Effector memory CD4-positive, alpha-beta T cell (primary cell): ENCODE measurements around the gene PPP6R1.

Source experiments
- DNase-seq, 3 donors: peaks; one replicate each; pipeline ENCODE4 v3.0.0-alpha.2; 2020
- H3K27ac ChIP-seq: 2 replicates; pipeline ENCODE4 v1.7.0; 2013; ENCODE audit warnings: mild to moderate bottlenecking, low read length, moderate library complexity; ENCODE audit not compliant: insufficient read depth, poor library complexity, severe bottlenecking
- H3K27me3 ChIP-seq: replicated peaks from 2 replicates; pipeline ENCODE4 v1.7.0; 2013; ENCODE audit warnings: mild to moderate bottlenecking, low read length; ENCODE audit not compliant: insufficient read depth, control insufficient read depth, poor library complexity, severe bottlenecking
- H3K36me3 ChIP-seq: 2 replicates; pipeline ENCODE4 v1.7.0; 2013; ENCODE audit warnings: mild to moderate bottlenecking, low read length, moderate library complexity; ENCODE audit not compliant: control insufficient read depth, insufficient read depth
- H3K4me1 ChIP-seq: 2 replicates; pipeline ENCODE4 v1.7.0; 2013; ENCODE audit warnings: low read length, mild to moderate bottlenecking; ENCODE audit not compliant: control insufficient read depth, insufficient read depth, poor library complexity, severe bottlenecking
- H3K4me3 ChIP-seq: 2 replicates; pipeline ENCODE4 v1.7.0; 2013; ENCODE audit warnings: low read length, low read depth, mild to moderate bottlenecking; ENCODE audit not compliant: insufficient read depth, poor library complexity, severe bottlenecking
- H3K9me3 ChIP-seq: 2 replicates; pipeline ENCODE4 v1.7.0; 2013; ENCODE audit warnings: mild to moderate bottlenecking, low read length, moderate library complexity; ENCODE audit not compliant: control insufficient read depth

Gene PPP6R1

GRCh38 chr19:55244004-55244680 is 14.7 kb downstream of the PPP6R1 start:
- Histone ChIP-seq H3K9me3 (no peaks in the 10 kb centered on the region), H3K36me3 (peaks cover 84% of the 10 kb centered on the region), H3K4me1 (peaks cover 3% of the 10 kb centered on the region), H3K4me3 (no peak overlapping the region), H3K27ac (no peak overlapping the region), H3K27me3 (no peaks in the 10 kb centered on the region)
- DNase-seq: no peak

DNA sequence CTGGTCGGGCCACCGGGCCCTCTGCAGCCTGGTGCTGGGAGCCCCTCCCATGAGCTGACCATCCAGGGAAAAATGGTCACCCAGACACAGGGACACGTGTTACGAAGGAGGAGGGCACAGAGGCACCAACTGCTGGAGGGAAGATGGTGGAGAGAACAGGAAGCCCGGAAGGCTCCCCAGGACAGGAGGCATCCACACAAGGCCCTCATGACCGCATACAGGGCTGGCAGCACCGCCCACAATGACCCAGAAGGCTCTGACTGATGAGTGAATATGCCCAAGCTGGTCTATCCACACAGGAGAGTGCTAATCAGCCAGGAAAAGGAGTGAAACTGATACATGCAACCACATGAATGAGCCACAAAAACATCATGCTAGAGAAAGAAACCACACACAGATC is 16.3 kb downstream of the PPP6R1 start:
- DNase-seq: no peak
- peaks cover 99% of the 10 kb centered on the region for H3K36me3 ChIP-seq
- H3K4me1 ChIP-seq: no peaks in the 10 kb centered on the region

GRCh38 chr19:55241935-55242464 is 16.8 kb downstream of the PPP6R1 start:
- Histone ChIP-seq H3K36me3 (peaks cover 99% of the 10 kb centered on the region), H3K4me1 (no peaks in the 10 kb centered on the region), H3K9me3 (no peaks in the 10 kb centered on the region), H3K27ac (no peak overlapping the region), H3K4me3 (no peak overlapping the region), H3K27me3 (no peaks in the 10 kb centered on the region)
- no peak for DNase-seq

More for the DNA sequence above, 16.3 kb downstream of the PPP6R1 start:
- no peaks in the 10 kb centered on the region for H3K27me3 ChIP-seq
- H3K9me3 ChIP-seq: no peaks in the 10 kb centered on the region
- H3K27ac ChIP-seq: no peak overlapping the region
- no peak overlapping the region for H3K4me3 ChIP-seq

GRCh38 chr19:55241143-55241934 is 17.5 kb downstream of the PPP6R1 start:
- no peaks in the 10 kb centered on the region for H3K27me3 ChIP-seq
- H3K36me3 ChIP-seq: peaks cover 99% of the 10 kb centered on the region
- H3K9me3 ChIP-seq: no peaks in the 10 kb centered on the region
- no peak overlapping the region for H3K27ac ChIP-seq
- no peak overlapping the region for H3K4me3 ChIP-seq
- no peak for DNase-seq
- no peaks in the 10 kb centered on the region for H3K4me1 ChIP-seq

GRCh38 chr19:55240713-55241020 is 18.1 kb downstream of the PPP6R1 start:
- H3K36me3 ChIP-seq: peaks cover 99% of the 10 kb centered on the region
- H3K9me3 ChIP-seq: no peaks in the 10 kb centered on the region
- no peaks in the 10 kb centered on the region for H3K4me1 ChIP-seq
- H3K27me3 ChIP-seq: no peaks in the 10 kb centered on the region
- no peak overlapping the region for H3K27ac ChIP-seq
- DNase-seq: no peak
- no peak overlapping the region for H3K4me3 ChIP-seq

DNA sequence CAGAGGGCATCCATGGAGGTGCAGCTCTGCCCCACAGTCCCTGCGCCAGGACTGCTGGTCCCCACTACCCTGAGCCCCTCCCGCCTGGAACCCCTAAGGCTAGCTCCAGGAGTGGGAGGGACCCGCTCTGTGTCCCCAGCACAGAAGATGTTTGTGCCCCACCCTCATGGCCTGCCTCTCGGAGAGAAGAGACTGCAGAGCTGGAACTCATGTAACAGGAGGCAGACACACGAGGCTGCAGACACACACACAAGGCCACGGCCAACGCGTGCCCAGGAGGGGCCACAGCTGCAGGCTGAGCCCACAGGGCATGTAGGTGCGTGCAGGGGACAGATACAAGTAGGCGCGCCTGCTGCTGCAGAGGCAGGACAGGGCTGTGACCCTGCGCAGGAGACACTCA is 19.8 kb downstream of the PPP6R1 start:
- H3K27me3 ChIP-seq: no peaks in the 10 kb centered on the region
- no peak overlapping the region for H3K4me3 ChIP-seq
- no peaks in the 10 kb centered on the region for H3K9me3 ChIP-seq
- peaks cover 96% of the 10 kb centered on the region for H3K36me3 ChIP-seq
- no peak for DNase-seq
- no peak overlapping the region for H3K27ac ChIP-seq
- no peaks in the 10 kb centered on the region for H3K4me1 ChIP-seq

- Histone ChIP-seq H3K9me3 (no peaks in the 10 kb centered on the region), H3K27me3 (no peaks in the 10 kb centered on the region), H3K36me3 (peaks cover 96% of the 10 kb centered on the region), H3K4me3 (no peak overlapping the region), H3K27ac (no peak overlapping the region), H3K4me1 (no peaks in the 10 kb centered on the region)
- DNase-seq: no peak
Observed at GRCh38 chr19:55238030-55238429, 20.8 kb downstream of the PPP6R1 start.

GRCh38 chr19:55232986-55233385 is 25.8 kb downstream of the PPP6R1 start:
- DNase-seq: no peak
- H3K27ac ChIP-seq: no peak overlapping the region
- no peaks in the 10 kb centered on the region for H3K27me3 ChIP-seq
- H3K4me3 ChIP-seq: no peak overlapping the region
- no peaks in the 10 kb centered on the region for H3K9me3 ChIP-seq
- H3K36me3 ChIP-seq: peaks cover 95% of the 10 kb centered on the region
- no peaks in the 10 kb centered on the region for H3K4me1 ChIP-seq

GRCh38 chr19:55232286-55232602 is 26.6 kb downstream of the PPP6R1 start:
- Histone ChIP-seq H3K4me3 (no peak overlapping the region), H3K36me3 (peaks cover 95% of the 10 kb centered on the region), H3K4me1 (no peaks in the 10 kb centered on the region), H3K27me3 (no peaks in the 10 kb centered on the region), H3K9me3 (no peaks in the 10 kb centered on the region), H3K27ac (no peak overlapping the region)
- DNase-seq: no peak
